GM21619 (cell line): ENCODE results near the gene IGDCC3.

Source experiments
- ATAC-seq: cut with Tn5 transposase; IDR thresholded peaks from one replicate; pipeline ENCODE4 v1.9.1; 2021; ENCODE audit not compliant: unreplicated experiment

Gene IGDCC3

DNA sequence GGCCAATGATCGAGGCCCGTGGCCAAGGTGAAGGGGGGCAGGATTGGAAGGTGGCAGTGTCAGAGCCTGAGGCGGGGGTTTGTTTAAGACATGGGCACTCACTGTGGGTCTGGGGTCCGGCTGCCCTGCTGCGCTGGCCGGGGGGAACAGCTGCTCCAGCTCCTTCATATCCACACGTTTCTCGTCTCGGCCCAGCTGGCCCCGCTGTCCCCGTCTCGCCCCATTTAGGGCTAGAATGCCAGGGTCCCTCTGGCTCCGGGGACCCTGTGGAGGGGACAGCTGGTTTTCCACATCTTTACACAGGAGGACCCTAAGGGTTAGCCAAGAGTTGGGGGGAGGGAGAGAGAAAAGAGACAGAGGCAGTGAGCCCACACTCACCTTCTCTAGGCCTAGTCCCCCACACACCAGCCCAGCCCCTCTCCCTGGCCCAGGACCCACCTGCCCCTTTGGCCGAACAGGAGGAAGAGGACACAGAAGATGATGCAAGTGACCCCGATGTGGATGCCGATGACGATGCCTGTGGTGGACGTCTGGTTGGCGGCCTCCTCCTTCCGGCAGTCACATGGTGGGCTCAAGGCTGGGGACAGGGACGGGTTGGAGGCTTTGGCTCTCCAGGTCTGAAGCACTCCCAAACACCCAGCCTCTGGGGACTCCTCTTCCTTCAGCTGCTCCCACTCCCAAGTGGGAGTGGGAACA, 48.4 kb downstream of the IGDCC3 start:
- no peak for ATAC-seq

GRCh38 chr15:65328506-65329287, 49.1 kb downstream of the IGDCC3 start:
- ATAC-seq, result no peak

GRCh38 chr15:65327651-65328393, 50.0 kb downstream of the IGDCC3 start:
- ATAC-seq, result no peak

GRCh38 chr15:65326818-65327217, 51.0 kb downstream of the IGDCC3 start:
- ATAC-seq, result no peak

DNA sequence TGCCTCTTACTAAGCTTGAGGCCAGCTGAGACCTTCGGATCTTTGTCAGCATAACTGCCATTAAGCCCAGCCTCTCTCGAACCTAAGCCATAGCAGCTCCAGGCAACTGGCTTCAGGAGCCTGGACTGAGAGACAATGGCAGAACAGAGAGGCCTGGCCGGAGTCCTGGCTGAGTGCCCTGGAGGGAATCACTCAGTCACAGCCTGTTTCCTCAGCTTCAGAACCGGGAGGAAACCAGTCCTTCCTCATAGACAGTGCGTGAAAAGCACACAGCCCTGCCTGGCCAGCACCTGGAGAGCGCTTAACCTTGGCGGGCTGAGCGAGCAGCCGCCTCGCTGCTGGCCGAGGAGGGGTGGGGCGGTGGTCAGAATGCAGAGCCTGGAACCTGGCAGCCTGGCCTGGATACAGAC, 51.7 kb downstream of the IGDCC3 start:
- no peak for ATAC-seq

GRCh38 chr15:65323071-65323511, 54.7 kb downstream of the IGDCC3 start:
- ATAC-seq, result no peak

GRCh38 chr15:65318870-65319356, 58.9 kb downstream of the IGDCC3 start:
- no peak for ATAC-seq

- no peak for ATAC-seq
These were observed 65.3 kb downstream of the IGDCC3 start for GRCh38 chr15:65312400-65312916.

GRCh38 chr15:65311760-65312159, 66.0 kb downstream of the IGDCC3 start:
- no peak for ATAC-seq

GRCh38 chr15:65310431-65311137, 67.2 kb downstream of the IGDCC3 start:
- no peak for ATAC-seq

- no peak for ATAC-seq
These were observed 67.9 kb downstream of the IGDCC3 start for GRCh38 chr15:65309882-65310418.

- ATAC-seq, result no peak
These were observed 69.8 kb downstream of the IGDCC3 start for GRCh38 chr15:65307978-65308377.

DNA sequence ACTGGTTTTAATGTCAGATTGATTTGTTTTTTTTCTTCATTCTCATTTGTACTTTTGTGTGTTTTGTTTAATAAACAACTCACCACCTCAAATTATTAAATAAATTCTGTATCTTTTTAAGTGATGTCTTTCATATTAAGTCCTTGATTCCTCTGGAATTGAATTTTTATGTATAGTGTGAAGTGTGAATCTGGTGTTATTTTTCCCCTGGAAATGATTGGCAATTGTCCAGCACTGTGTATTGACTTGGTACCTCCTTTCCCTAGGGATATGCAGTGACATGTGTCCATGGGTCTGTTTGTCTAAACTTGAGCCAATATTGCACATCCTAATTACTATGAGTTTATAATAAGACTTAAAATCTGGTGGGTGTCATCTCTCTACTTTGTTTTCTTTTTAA, 71.3 kb downstream of the IGDCC3 start:
- ATAC-seq, result no peak

GRCh38 chr15:65305776-65306175, 72.0 kb downstream of the IGDCC3 start:
- ATAC-seq, result no peak

DNA sequence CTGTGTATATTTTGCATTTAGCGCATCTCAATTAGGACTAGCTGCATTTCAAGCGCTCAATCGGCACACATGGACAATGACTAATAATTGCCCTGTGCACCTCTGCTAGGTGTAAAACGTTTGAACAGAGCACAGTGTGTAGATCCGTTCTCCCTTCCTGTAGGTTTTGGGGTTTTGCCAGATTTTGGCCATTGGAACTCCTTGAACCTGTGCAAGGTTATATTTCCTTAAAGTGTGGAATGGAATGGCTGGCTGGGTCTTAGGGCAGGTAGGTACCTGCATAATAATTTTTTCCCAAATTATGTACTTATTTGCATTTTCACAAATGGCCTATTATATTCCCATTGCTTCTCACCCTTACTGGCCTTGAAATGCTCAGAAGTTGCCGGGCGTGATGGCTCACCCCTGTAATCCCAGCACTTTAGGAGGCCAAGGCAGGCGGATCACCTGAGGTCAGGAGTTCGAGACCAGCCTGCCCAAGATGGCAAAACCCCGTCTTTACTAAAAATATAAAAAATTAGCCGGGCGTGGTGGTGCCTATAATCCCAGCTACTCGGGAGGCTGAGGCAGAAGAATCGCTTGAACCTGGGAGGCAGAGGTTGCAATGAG, 72.5 kb downstream of the IGDCC3 start:
- no peak for ATAC-seq

DNA sequence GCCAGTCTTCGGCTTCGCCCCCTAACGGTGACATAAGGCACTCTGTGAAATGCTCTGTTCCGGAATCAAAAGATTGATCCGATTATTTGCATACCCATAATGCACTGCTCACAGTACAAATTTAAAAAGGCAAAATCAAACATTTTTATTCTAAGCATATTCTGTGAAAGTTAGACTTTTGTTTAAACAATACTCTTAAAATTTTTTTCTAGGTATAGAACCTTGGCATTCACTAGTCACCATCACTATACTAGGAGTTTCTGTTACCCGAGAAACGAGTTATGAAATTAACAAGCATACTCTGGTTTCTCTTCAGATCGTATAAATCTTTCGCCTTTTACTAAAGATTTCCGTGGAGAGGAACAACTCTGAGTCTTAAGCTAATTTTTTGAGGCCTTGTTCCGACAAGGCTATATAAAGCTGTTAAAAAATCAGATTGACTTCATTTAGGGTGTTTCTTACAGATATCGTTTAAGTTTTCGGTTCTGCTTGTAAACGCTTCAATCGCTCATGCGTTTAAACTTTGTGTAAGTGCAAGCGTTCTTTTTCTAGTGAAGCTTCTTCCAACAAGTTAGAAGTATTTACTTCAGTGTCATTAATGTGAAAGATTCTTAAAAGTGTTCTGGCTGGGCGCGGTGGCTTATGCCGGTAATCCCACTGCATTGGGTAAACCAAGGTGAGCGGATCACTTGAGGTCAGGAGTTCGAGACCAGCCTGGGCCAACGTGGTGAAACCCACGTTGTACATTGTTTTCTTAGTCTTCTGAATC, 73.2 kb downstream of the IGDCC3 start, which contains the start of gene RNU5B-1:
Gene RNU5B-1, plus strand, starts transcription at position 297 of the 769 bp plus-strand sequence.
- ATAC-seq, result peak; percentile 66

- peak; percentile 7 for ATAC-seq
These were observed 74.0 kb downstream of the IGDCC3 start for GRCh38 chr15:65303687-65304380.

DNA sequence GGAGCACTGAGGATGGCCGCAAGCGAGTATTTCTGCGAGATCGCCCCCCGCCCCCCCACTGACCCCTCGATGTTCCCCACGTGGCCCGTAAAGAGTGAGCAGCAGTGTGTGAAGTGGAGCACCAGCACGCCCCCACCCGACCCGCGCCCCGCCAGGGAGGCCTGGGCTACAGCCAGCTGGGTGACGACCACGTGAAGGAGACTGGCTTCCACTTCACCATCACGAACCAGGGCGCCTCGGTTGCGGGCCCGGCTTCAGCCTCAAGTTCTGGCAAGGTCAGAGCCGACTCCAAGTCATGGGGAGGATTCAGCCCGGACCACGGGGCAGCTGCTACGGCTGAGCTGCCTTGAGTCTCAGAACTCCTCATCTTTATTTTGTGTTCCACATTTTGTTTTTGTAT, 75.7 kb downstream of the IGDCC3 start:
- no peak for ATAC-seq
